IMR-90 (cell line): ENCODE data around the gene KBTBD7. TPM values are rescaled to one million over a fixed set of nuclear protein-coding genes. Genes with fewer than 3 reads are reported as not detected.
A peak's percentile ranks its signal among the peaks of the same experiment; 100 is the strongest.

Experiments
- ATAC-seq: fragments of 200-7000 bp; cut with Tn5 transposase; 2 replicates; pipeline ENCODE4 v1.9.1; 2020; ENCODE audit warnings: low read depth, mild to moderate bottlenecking, moderate library complexity
- BruUV-seq: library from RNA; stranded (reverse); fragments of 400-500 nt; replicated peaks from 2 replicates; lab custom pipeline; 2021; lab: Mats Ljungman, UMichigan
- CTCF ChIA-PET: fragments of 300-600 bp; formaldehyde crosslinking; extraction: SDS; loops from one replicate; lab custom pipeline; 2021; ENCODE audit warnings: antibody characterized with exemption; lab: Yijun Ruan, JAX
- POLR2A ChIA-PET: fragments of 300-600 bp; sonication (Branson Sonifier 250); formaldehyde crosslinking; loops from one replicate; lab custom pipeline; 2022; ENCODE audit warnings: antibody characterized with exemption; ENCODE audit not compliant: unreplicated experiment; lab: Charles Lee
- DNase-seq: peaks from one replicate; pipeline ENCODE4 v3.0.0; 2013
- H2AFZ ChIP-seq: replicated peaks from 2 replicates; pipeline ENCODE3; 2013; ENCODE audit warnings: low read length, mild to moderate bottlenecking; ENCODE audit not compliant: poor library complexity
- H2AK5ac ChIP-seq: 2 replicates; pipeline ENCODE4 v1.6.1; 2013; ENCODE audit warnings: low read depth, low read length, inconsistent platforms
- H2AK9ac ChIP-seq: replicated peaks from 2 replicates; pipeline ENCODE3; 2013; ENCODE audit warnings: mild to moderate bottlenecking, low read depth, low read length, moderate library complexity; ENCODE audit not compliant: poor library complexity
- H2BK120ac ChIP-seq: 2 replicates; pipeline ENCODE4 v1.6.1; 2013; ENCODE audit warnings: low read depth, low read length, inconsistent platforms
- H2BK15ac ChIP-seq: 3 replicates; pipeline ENCODE4 v1.6.1; 2013; ENCODE audit warnings: low read depth, low read length, inconsistent platforms
- H2BK20ac ChIP-seq: 2 replicates; pipeline ENCODE4 v1.6.1; 2013; ENCODE audit warnings: low read depth, mild to moderate bottlenecking, inconsistent platforms, low read length, moderate library complexity
- H2BK5ac ChIP-seq: 2 replicates; pipeline ENCODE4 v1.6.1; 2013; ENCODE audit warnings: mild to moderate bottlenecking, low read depth, low read length, inconsistent platforms; ENCODE audit not compliant: poor library complexity, severe bottlenecking
- H3K14ac ChIP-seq: replicated peaks from 2 replicates; pipeline ENCODE4 v1.6.1; 2013; ENCODE audit warnings: low read depth, low read length, inconsistent platforms
- H3K18ac ChIP-seq: 2 replicates; pipeline ENCODE4 v1.6.1; 2013; ENCODE audit warnings: low read depth, low read length, control low read depth
- H3K23ac ChIP-seq: 2 replicates; pipeline ENCODE4 v1.6.1; 2013; ENCODE audit warnings: low read depth, low read length, inconsistent platforms
- H3K27ac ChIP-seq: 2 replicates; pipeline ENCODE4 v1.5.1; 2013; ENCODE audit warnings: mild to moderate bottlenecking, control low read depth, low read length; ENCODE audit not compliant: insufficient read depth
- H3K27me3 ChIP-seq: 2 replicates; pipeline ENCODE4 v1.6.1; 2013; ENCODE audit warnings: low read length; ENCODE audit not compliant: control insufficient read depth, insufficient read depth
- H3K36me3 ChIP-seq: 2 replicates; pipeline ENCODE4 v1.6.1; 2013; ENCODE audit warnings: low read length, mixed read lengths; ENCODE audit not compliant: control insufficient read depth, insufficient read depth
- H3K4ac ChIP-seq: 2 replicates; pipeline ENCODE4 v1.6.1; 2013; ENCODE audit warnings: low read depth, low read length, inconsistent platforms
- H3K4me1 ChIP-seq: 2 replicates; pipeline ENCODE4 v1.6.1; 2013; ENCODE audit warnings: low read length, mixed read lengths; ENCODE audit not compliant: control insufficient read depth, insufficient read depth
- H3K4me2 ChIP-seq: 2 replicates; pipeline ENCODE4 v1.6.1; 2013; ENCODE audit warnings: low read depth, mild to moderate bottlenecking, control low read depth, low read length, moderate library complexity
- H3K4me3 ChIP-seq: 2 replicates; pipeline ENCODE4 v1.5.1; 2013; ENCODE audit warnings: low read depth, mild to moderate bottlenecking, control low read depth, low read length, moderate library complexity; ENCODE audit not compliant: insufficient read depth
- H3K56ac ChIP-seq: 2 replicates; pipeline ENCODE4 v1.6.1; 2013; ENCODE audit warnings: low read length, inconsistent platforms; ENCODE audit not compliant: insufficient read depth; ENCODE audit errors: extremely low read depth
- H3K79me1 ChIP-seq, 2 experiments: 2 replicates each; pipeline ENCODE4 v1.6.1; 2013; ENCODE audit warnings: low read length in 2 of 2, inconsistent platforms in 1 of 2, low read depth in 1 of 2
- H3K9ac ChIP-seq: 2 replicates; pipeline ENCODE4 v1.6.1; 2013; ENCODE audit warnings: low read depth, low read length, control low read depth
- H3K9me1 ChIP-seq: 2 replicates; pipeline ENCODE4 v1.6.1; 2013; ENCODE audit warnings: low read length, inconsistent platforms; ENCODE audit not compliant: insufficient read depth
- H3K9me3 ChIP-seq: 2 replicates; pipeline ENCODE4 v1.6.1; 2013; ENCODE audit warnings: low read length; ENCODE audit not compliant: control insufficient read depth, insufficient read depth
- H4K20me1 ChIP-seq: 2 replicates; pipeline ENCODE4 v1.6.1; 2013; ENCODE audit warnings: low read length, inconsistent platforms; ENCODE audit not compliant: insufficient read depth
- H4K5ac ChIP-seq: 2 replicates; pipeline ENCODE4 v1.6.1; 2013; ENCODE audit warnings: mild to moderate bottlenecking, low read depth, low read length, control low read depth
- H4K8ac ChIP-seq, 2 experiments: 2 replicates each; pipeline ENCODE4 v1.6.1; 2013; ENCODE audit warnings: low read depth in 2 of 2, low read length in 2 of 2, control low read depth in 1 of 2, inconsistent platforms in 1 of 2
- H4K91ac ChIP-seq: 2 replicates; pipeline ENCODE4 v1.6.1; 2013; ENCODE audit warnings: low read depth, low read length, inconsistent platforms; ENCODE audit not compliant: insufficient read depth
- BHLHE40 ChIP-seq: fragments of 150-350 bp; IDR thresholded peaks from 2 replicates; pipeline ENCODE4 v1.6.1; 2016; ENCODE audit warnings: mild to moderate bottlenecking, low read depth, low read length
- CHD1 ChIP-seq: IDR thresholded peaks from 2 replicates; pipeline ENCODE4 v1.6.1; 2012; ENCODE audit warnings: low read depth, low read length, improper control_type of control experiment
- CTCF ChIP-seq: conservative IDR thresholded peaks from 2 replicates; pipeline ENCODE4 v1.5.1; 2012; ENCODE audit warnings: mild to moderate bottlenecking, low read depth, low read length, improper control_type of control experiment
- ELK1 ChIP-seq: fragments of 150-350 bp; IDR thresholded peaks from 2 replicates; pipeline ENCODE4 v1.6.1; 2016; ENCODE audit warnings: low read depth, mild to moderate bottlenecking, low read length, moderate library complexity, borderline replicate concordance
- FOS ChIP-seq: fragments of 150-350 bp; IDR thresholded peaks from 2 replicates; pipeline ENCODE4 v1.6.1; 2016; ENCODE audit warnings: low read depth, low read length
- MAFK ChIP-seq: IDR thresholded peaks from 2 replicates; pipeline ENCODE4 v1.6.1; 2012; ENCODE audit warnings: low read depth, low read length, improper control_type of control experiment
- MAZ ChIP-seq: IDR thresholded peaks from 2 replicates; pipeline ENCODE4 v1.6.1; 2012; ENCODE audit warnings: low read depth, mild to moderate bottlenecking, low read length, improper control_type of control experiment, moderate library complexity, borderline replicate concordance
- MXI1 ChIP-seq: IDR thresholded peaks from 2 replicates; pipeline ENCODE4 v1.6.1; 2012; ENCODE audit warnings: low read depth, mild to moderate bottlenecking, low read length, moderate library complexity, borderline replicate concordance
- RAD21 ChIP-seq: IDR thresholded peaks from 2 replicates; pipeline ENCODE4 v1.6.1; 2012; ENCODE audit warnings: low read length, improper control_type of control experiment
- RCOR1 ChIP-seq: IDR thresholded peaks from 2 replicates; pipeline ENCODE4 v1.6.1; 2012; ENCODE audit warnings: mild to moderate bottlenecking, low read length, improper control_type of control experiment; ENCODE audit not compliant: insufficient replicate concordance
- RFX5 ChIP-seq: IDR thresholded peaks from 2 replicates; pipeline ENCODE4 v1.8.0; 2012; ENCODE audit warnings: low read depth, mild to moderate bottlenecking, low read length, moderate library complexity
- SMC3 ChIP-seq: fragments of 150-350 bp; IDR thresholded peaks from 2 replicates; pipeline ENCODE4 v1.6.1; 2016; ENCODE audit warnings: low read depth, mild to moderate bottlenecking, antibody characterized with exemption, low read length, moderate library complexity
- USF2 ChIP-seq: fragments of 150-350 bp; IDR thresholded peaks from 2 replicates; pipeline ENCODE4 v1.6.1; 2017; ENCODE audit warnings: mild to moderate bottlenecking, antibody characterized with exemption, low read length, low read depth
- WGBS, 2 experiments: methylation state at CpG; one replicate each; pipeline versions ENCODE4 v1.1.5 to v1.1.7; 2013; ENCODE audit warnings: missing lambda C conversion rate in 2 of 2; ENCODE audit not compliant: insufficient read length in 1 of 2; ENCODE audit errors: extremely low coverage in 2 of 2; 5-methylcytosine and 5-hydroxymethylcytosine counted together
- dilution Hi-C: fragments of 300-500 bp; cut with HindIII; formaldehyde crosslinking; loops from one replicate; pipeline ENCODE4 v1.14.3; 2018; ENCODE audit warnings: low sequenced_read_pairs; ENCODE audit not compliant: unreplicated experiment
- in situ Hi-C: fragments of 300-500 bp; cut with MboI; formaldehyde crosslinking; loops from 3 replicates; pipeline ENCODE4 v1.14.3; 2019; ENCODE audit warnings: low sequenced_read_pairs, inconsistent platforms, mixed read lengths
- intact Hi-C: fragments of 100-400 bp; cut with micrococcal nuclease; formaldehyde crosslinking; loops from 2 replicates; pipeline ENCODE4 v1.10.0; 2022
- polyA plus RNA-seq, 3 experiments: library from polyadenylated mRNA; depleted of rRNA; stranded (reverse); fragments of >200 nt; gene quantifications; 2 replicates each; pipeline ENCODE4 v1.2.3, GENCODE V29; 2012; ENCODE audit warnings: low replicate concordance in 1 of 3
- total RNA-seq: library from RNA; depleted of rRNA; stranded (reverse); fragments of >200 nt; gene quantifications from 2 replicates; pipeline ENCODE4 v1.2.3, GENCODE V29; 2012

KBTBD7 gene
- total and polyA plus RNA-seq, 2 of the 4 experiments (the other 2 are of a cell fraction): 2.1 to 7.9 TPM

GRCh38 chr13:41178040-41178439, 16.3 kb downstream of the KBTBD7 start:
- H2BK15ac ChIP-seq: no peak overlapping the region
- H3K27ac ChIP-seq: no peak overlapping the region
- H4K8ac ChIP-seq: no peak overlapping the region
- H4K5ac ChIP-seq: no peak overlapping the region
- H2AK9ac ChIP-seq: no peak overlapping the region
- peaks cover 5% of the 10 kb centered on the region for H3K9me3 ChIP-seq
- no peaks in the 10 kb centered on the region for H3K79me1 ChIP-seq
- CTCF ChIA-PET: no interaction called here
- intact Hi-C loops: no loop called here
- no peak overlapping the region for H3K4ac ChIP-seq
- DNase-seq (peak; percentile 47), ATAC-seq (no peak)
- no peaks in the 10 kb centered on the region for H4K20me1 ChIP-seq
- H3K4me1 ChIP-seq: peaks cover 5% of the 10 kb centered on the region; the same call in 1 of the 2 replicates
- TF ChIP-seq CHD1: no peak
- no peak for TF ChIP-seq USF2
- no peak for TF ChIP-seq MAZ
- no peak for TF ChIP-seq FOS
- TF ChIP-seq RCOR1: no peak
- no peak for TF ChIP-seq SMC3
- no peak for TF ChIP-seq BHLHE40
- TF ChIP-seq RFX5: no peak
- no peak for TF ChIP-seq MAFK
- no peak for TF ChIP-seq CTCF
- TF ChIP-seq RAD21: no peak
- no peak for TF ChIP-seq ELK1
- TF ChIP-seq MXI1: no peak
- H2BK20ac ChIP-seq: no peak overlapping the region
- no CpG with 5 or more reads among the region's 7 CpGs for WGBS, 2 experiments
- no peak overlapping the region for H2AK5ac ChIP-seq
- no peak overlapping the region for H4K91ac ChIP-seq
- POLR2A ChIA-PET: no interaction called here
- H3K18ac ChIP-seq: no peak overlapping the region
- H3K36me3 ChIP-seq: no peaks in the 10 kb centered on the region
- no TSS peak for BruUV-seq
- no peak overlapping the region for H3K14ac ChIP-seq
- no peak overlapping the region for H3K4me2 ChIP-seq
- H3K56ac ChIP-seq: no peak overlapping the region
- H3K9ac ChIP-seq: no peak overlapping the region
- dilution Hi-C loops: no loop called here
- no peaks in the 10 kb centered on the region for H3K27me3 ChIP-seq
- H3K9me1 ChIP-seq: no peaks in the 10 kb centered on the region
- H2BK5ac ChIP-seq: no peak overlapping the region
- no peak overlapping the region for H2BK120ac ChIP-seq
- H3K23ac ChIP-seq: no peak overlapping the region
- H3K4me3 ChIP-seq: no peak overlapping the region
- H2AFZ ChIP-seq: no peak overlapping the region
- in situ Hi-C loops: no loop called here
